Skeletal muscle satellite cell (primary cell): ENCODE measurements around the gene C1orf35.

Source experiments
- H3K27me3 ChIP-seq: 2 replicates; pipeline ENCODE4 v1.7.0; 2013; ENCODE audit warnings: low read length; ENCODE audit not compliant: control insufficient read depth, insufficient read depth
- H3K36me3 ChIP-seq: 2 replicates; pipeline ENCODE4 v1.7.0; 2013; ENCODE audit warnings: mild to moderate bottlenecking, control low read depth, low read length; ENCODE audit not compliant: insufficient read depth
- H3K4me1 ChIP-seq: 2 replicates; pipeline ENCODE4 v1.7.0; 2013; ENCODE audit warnings: low read length; ENCODE audit not compliant: control insufficient read depth, insufficient read depth
- H3K4me2 ChIP-seq: 2 replicates; pipeline ENCODE4 v1.7.0; 2013; ENCODE audit warnings: mild to moderate bottlenecking, low read length
- H3K4me3 ChIP-seq: 2 replicates; pipeline ENCODE4 v1.7.0; 2013; ENCODE audit warnings: low read length
- H3K9ac ChIP-seq: 2 replicates; pipeline ENCODE4 v1.7.0; 2013; ENCODE audit warnings: mild to moderate bottlenecking, low read depth, low read length, moderate library complexity
- H3K9me3 ChIP-seq: replicated peaks from 2 replicates; pipeline ENCODE4 v1.7.0; 2013; ENCODE audit warnings: mild to moderate bottlenecking, control low read depth, low read length

C1orf35 gene

DNA sequence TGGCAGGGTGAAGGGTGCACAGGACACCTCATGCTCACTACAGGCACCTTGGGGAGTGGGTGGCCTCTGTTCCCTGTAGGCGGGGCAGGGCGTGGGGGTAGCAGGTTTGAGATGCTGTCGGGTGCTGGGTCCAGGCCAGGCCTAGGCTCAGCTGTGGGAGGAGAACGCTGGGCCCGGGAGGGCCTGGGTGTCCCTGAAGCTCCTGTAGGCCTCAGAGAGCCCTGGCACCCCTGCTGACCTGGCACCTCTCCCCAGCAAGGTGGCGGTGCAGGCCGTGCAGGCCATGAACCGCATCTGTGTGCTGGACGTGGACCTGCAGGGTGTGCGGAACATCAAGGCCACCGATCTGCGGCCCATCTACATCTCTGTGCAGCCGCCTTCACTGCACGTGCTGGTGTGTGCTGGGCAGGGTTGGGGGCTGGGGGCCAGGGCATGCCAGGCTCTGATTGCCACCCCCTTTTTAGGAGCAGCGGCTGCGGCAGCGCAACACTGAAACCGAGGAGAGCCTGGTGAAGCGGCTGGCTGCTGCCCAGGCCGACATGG is 44.1 kb upstream of the C1orf35 start:
- no peak overlapping the region for H3K9ac ChIP-seq
- H3K27me3 ChIP-seq: no peaks in the 10 kb centered on the region
- H3K4me2 ChIP-seq: no peak overlapping the region
- H3K4me1 ChIP-seq: peaks cover 55% of the 10 kb centered on the region
- peaks cover 59% of the 10 kb centered on the region for H3K36me3 ChIP-seq
- H3K9me3 ChIP-seq: no peaks in the 10 kb centered on the region
- no peak overlapping the region for H3K4me3 ChIP-seq

DNA sequence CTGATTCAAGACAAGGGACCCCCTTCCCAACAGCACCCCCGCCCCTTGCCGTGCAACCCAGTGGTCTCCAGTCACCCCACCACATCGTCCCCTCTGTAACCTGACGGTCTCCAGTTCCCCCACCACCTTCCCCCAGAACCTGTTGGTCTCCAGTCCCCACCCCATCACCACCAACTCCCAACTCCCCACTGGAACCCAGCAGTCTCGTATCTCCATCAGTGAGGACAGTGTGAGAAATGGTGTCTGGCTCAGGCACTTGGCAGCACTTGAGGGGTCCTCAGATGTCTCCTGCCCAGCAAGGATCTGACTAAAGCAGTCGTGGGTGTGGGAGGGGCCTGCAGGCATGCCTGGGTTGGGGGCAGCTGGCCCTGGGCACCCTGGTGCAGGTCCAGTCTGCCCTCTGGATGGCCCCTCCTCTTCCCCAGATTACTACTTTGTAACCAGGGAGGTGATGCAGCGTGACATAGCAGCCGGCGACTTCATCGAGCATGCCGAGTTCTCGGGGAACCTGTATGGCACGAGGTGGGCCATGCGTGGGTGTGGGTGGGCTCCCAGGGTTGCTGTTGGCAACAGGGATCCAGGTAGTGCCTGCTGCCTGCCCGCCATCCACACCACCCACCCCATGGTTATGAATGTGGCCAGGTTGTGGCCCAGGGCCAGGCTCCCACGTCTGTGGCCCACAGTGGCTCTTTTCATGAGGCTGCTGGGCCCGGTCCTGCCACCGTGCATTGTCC is 43.5 kb upstream of the C1orf35 start:
- peaks cover 62% of the 10 kb centered on the region for H3K4me1 ChIP-seq

DNA sequence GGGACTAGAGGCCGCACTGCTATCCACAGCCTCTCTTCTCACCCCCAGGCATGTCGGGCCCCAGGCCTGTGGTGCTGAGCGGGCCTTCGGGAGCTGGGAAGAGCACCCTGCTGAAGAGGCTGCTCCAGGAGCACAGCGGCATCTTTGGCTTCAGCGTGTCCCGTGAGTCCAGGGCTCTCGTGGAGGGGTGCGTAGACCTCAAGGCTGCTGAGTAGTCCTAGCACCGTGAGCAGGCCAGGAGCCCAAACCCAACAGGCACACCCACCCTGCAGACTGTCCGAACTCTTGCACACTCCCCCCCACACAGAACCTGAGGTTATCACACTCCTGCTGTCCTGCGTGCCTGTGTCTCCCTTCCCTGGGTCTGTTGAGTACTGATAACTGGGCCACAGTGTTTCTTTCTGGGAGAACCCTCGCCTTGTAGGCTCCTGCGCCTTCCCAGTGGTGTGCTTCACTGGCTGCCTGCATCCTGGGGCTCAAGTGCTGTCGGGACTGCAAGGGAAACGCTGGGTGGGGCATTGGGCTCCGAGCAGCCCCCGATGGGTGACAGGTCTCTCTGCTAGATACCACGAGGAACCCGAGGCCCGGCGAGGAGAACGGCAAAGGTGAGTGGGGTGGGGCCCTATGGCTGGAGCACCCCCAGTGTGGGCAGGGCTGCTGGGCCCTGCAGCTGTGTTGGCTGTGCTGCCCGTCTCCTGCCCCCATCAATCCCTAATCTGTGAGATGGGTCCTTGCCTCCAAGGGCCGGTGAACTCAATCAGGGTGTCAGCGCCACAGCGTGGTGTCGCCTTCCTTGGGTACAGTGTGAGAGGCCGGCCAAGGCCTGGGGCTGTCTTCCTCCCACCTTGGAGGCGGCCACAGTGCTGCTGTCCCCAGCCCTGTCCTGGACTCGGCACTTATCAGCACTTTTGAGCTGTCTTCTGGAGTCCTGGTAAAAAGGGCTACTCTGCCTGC is 42.6 kb upstream of the C1orf35 start:
- peaks cover 57% of the 10 kb centered on the region for H3K4me1 ChIP-seq
- H3K27me3 ChIP-seq: no peaks in the 10 kb centered on the region
- no peak overlapping the region for H3K4me2 ChIP-seq
- H3K36me3 ChIP-seq: peaks cover 59% of the 10 kb centered on the region
- H3K4me3 ChIP-seq: no peak overlapping the region
- no peaks in the 10 kb centered on the region for H3K9me3 ChIP-seq
- no peak overlapping the region for H3K9ac ChIP-seq

More for the DNA sequence above, 43.5 kb upstream of the C1orf35 start:
- H3K9ac ChIP-seq: no peak overlapping the region
- peaks cover 59% of the 10 kb centered on the region for H3K36me3 ChIP-seq
- no peaks in the 10 kb centered on the region for H3K27me3 ChIP-seq
- H3K4me3 ChIP-seq: no peak overlapping the region
- H3K4me2 ChIP-seq: no peak overlapping the region
- no peaks in the 10 kb centered on the region for H3K9me3 ChIP-seq

DNA sequence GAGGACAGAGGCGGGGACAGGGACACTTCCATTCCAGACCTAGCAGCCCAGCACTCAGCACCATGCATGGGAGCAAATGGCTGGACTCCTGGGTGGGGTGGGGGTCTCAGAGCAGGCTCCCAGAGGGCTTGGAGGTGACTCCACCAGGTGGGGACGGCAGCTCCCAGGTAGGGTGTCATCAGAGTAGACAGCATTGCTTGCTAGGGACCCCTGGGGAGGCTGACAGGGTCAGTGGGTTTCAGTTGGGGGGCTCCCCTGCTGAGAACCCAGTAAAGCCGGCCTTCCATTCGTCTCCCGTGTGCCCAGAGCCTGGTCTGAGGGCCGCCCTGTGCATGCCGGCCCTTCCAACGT is 41.8 kb upstream of the C1orf35 start:
- Histone ChIP-seq H3K9me3 (no peaks in the 10 kb centered on the region), H3K4me3 (no peak overlapping the region), H3K9ac (no peak overlapping the region), H3K36me3 (peaks cover 61% of the 10 kb centered on the region), H3K27me3 (no peaks in the 10 kb centered on the region), H3K4me2 (no peak overlapping the region), H3K4me1 (peaks cover 49% of the 10 kb centered on the region)

DNA sequence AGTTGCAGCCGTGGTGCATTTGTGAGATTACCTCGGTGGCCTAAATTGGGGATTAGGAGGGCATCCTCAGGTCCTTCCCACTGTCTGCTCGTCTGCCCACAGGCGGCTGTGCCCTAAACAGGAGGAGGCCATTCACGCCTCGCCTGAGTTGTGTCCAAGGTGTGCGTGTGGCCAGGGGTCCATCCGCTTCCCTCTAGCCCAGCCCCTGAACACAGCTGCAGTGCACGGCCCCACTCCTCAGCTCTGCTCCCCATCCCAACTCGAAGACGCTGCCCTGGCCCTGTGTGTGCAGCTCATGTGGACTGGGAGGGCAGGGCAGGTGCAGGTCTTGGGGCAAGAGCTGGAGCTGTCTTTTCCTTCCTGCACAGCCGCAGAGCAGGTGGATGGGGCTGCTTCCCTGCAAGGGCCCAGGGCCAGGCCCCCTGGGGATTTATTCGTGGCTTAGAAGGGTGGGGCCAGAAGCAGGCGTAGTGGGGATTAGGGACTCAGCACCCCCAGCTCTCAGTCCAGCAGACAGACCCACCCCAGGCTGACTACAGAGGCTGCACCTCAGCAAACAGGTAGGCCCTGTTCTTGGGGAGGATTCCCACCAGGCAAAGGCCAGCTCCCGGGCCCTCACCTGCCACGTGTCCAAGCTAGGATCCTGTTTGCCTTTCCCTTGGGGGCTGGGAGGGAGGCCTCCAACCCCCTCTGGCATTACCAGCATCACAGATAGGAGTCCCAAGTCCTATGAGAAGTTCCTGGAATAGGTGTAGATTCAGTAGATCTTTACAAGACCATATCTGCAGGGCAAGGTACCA is 41.3 kb upstream of the C1orf35 start:
- H3K4me2 ChIP-seq: peak overlapping the region; percentile 97
- H3K4me3 ChIP-seq: no peak overlapping the region
- no peaks in the 10 kb centered on the region for H3K9me3 ChIP-seq
- no peaks in the 10 kb centered on the region for H3K27me3 ChIP-seq
- peaks cover 43% of the 10 kb centered on the region for H3K4me1 ChIP-seq
- no peak overlapping the region for H3K9ac ChIP-seq
- peaks cover 59% of the 10 kb centered on the region for H3K36me3 ChIP-seq

DNA sequence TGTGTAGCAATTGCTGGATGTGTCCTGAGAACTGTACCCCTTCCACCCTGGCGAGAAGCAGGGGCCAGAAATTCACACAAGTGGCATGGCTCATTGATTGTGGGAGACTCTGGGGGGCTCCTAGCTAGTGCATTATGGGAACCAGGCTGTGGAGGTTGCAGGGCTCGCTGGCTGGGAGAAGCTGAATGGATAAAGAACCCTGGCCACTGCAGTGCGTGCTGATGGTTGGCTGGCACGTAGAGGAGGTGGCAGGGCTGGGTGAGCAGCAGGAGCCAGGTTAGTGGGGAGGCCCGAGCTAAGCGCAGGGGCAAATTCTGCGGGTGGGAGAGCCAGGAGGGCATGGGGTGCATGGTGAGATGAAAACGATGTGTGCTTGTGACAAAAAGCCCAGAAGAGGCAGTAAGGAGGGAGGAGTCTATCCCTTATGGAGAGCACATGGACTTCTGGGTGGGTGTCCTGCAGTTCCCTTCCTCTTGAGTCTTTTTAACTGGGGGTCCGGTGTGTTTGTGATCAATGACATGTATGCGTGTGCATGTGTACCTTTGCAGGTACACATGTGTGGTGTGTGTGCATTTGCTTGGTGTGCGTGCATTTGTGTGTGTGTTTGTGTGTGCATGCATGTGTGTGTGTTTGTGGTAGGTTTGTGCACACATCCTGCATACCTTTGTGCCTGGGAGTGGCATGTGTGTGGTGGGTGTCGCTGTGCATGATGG is 40.5 kb upstream of the C1orf35 start:
- H3K36me3 ChIP-seq: peaks cover 53% of the 10 kb centered on the region

DNA sequence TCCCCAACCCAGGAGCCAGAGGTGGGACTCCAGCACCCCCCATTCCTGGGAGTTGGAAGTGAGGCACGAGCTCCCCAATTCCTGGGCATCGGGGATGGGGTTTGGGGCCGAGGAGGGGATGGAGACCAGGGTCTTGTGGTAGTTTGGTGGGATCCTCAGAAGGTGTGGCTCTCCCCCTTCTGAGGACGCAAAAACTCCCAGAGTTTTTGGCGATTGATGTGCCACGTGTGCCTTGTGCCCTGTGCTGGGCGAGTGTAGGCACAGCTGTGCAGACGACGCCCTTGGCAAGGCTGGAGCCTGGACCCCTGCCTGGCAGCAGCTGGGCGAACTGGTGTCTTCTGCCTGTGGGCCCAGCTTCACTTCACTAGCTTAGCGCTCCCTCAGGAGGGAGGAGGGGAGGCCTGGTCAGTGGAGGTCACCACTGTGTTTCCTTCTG is 39.6 kb upstream of the C1orf35 start:
- H3K4me3 ChIP-seq: peak overlapping the region; percentile 94
- no peaks in the 10 kb centered on the region for H3K9me3 ChIP-seq
- H3K36me3 ChIP-seq: peaks cover 44% of the 10 kb centered on the region
- peak overlapping the region; percentile 100 for H3K9ac ChIP-seq
- H3K4me2 ChIP-seq: peak overlapping the region; percentile 97
- H3K4me1 ChIP-seq: peaks cover 30% of the 10 kb centered on the region
- no peaks in the 10 kb centered on the region for H3K27me3 ChIP-seq

More for the DNA sequence above, 40.5 kb upstream of the C1orf35 start:
- Histone ChIP-seq H3K9me3 (no peaks in the 10 kb centered on the region), H3K9ac (peak overlapping the region; percentile 100), H3K4me3 (peak overlapping the region; percentile 94), H3K27me3 (no peaks in the 10 kb centered on the region), H3K4me1 (peaks cover 36% of the 10 kb centered on the region), H3K4me2 (peak overlapping the region; percentile 97)

DNA sequence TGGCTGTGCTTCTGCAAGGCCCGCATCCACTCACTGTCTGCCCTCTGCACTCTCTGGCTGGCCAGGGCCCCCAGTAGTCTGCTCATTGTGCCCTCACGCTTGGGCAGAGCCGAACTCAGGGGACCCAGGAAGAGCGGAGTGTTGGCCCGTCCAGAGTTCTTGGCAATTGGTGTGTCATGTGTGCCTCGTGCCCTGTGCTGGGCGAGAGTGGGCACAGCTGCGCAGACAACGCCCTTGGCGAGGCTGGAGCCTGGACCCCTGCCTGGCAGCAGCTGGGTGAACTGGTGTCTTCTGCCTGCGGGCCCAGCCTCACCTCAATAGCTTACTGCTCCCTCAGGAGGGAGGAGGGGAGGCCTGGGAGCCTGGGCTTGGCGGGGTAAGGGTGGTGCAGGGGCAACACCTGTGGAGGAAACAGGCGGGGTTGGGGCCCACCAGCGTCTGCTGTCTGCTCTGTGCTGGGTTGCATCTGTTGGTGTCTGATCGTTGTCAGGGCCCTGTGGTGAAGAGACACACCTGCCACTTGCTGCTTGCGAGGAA is 39.1 kb upstream of the C1orf35 start:
- Histone ChIP-seq H3K9me3 (no peaks in the 10 kb centered on the region), H3K36me3 (peaks cover 39% of the 10 kb centered on the region), H3K9ac (peak overlapping the region; percentile 100), H3K4me1 (peaks cover 30% of the 10 kb centered on the region), H3K4me2 (peak overlapping the region; percentile 97), H3K4me3 (peak overlapping the region; percentile 94), H3K27me3 (peaks cover 2% of the 10 kb centered on the region)

DNA sequence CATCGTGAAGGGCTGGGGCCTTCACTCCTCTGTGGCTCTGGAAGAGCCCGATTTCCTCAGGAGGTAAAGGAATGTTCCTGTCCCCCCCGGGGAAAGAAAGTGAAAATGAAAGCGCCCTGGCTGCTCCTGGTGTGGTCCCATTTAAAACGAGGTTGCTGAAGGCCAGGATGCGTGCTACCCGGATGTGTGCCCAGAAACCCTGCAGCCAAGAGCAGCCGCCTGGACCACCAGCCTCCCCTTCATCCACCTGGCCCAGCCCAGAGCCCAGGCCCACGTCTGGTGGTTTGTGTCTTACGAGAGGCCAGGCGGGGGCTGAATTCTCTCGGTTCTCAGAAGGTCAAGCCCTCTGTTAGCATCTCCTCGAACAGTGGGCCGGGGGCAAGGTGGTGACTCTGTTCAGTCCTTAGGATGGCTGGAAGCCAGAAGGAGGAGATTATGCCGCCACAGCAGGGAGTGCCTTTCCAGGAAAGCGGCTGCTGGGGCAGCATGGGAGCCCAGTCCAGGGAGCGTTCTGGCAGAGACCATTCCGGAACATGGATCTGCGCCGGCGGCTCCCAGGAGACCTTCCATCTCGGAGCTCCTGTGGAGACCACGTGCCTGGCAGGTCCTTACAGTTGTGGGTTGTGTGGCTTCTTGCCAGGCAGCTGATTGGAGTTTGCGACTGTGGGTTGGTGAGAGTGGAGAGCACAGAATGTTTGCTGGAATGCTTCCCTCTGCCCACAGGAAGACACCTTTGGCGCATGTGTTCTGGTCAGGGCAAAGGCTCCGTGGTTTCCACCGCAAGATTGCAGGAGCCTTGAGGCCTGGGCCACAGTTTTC is 38.3 kb upstream of the C1orf35 start:
- peaks cover 30% of the 10 kb centered on the region for H3K4me1 ChIP-seq
- H3K36me3 ChIP-seq: peaks cover 32% of the 10 kb centered on the region
- no peaks in the 10 kb centered on the region for H3K9me3 ChIP-seq
- peak overlapping the region; percentile 97 for H3K4me2 ChIP-seq
- peak overlapping the region; percentile 100 for H3K9ac ChIP-seq
- peak overlapping the region; percentile 94 for H3K4me3 ChIP-seq
- peaks cover 10% of the 10 kb centered on the region for H3K27me3 ChIP-seq
